SIG-M5 treated with dmso at 0.1 percent for 504 hours (cell line): ENCODE results near the gene DCDC1.
"Not testable (repeated sequence)": the region's sequence is repeated elsewhere in the genome, so short reads cannot be mapped to it uniquely, and the experiment has no call there.

Experiments
- DNase-seq: peaks from one replicate; lab custom pipeline; 2025; ENCODE audit not compliant: unreplicated experiment; lab: John Stamatoyannopoulos, UW

DCDC1 gene

GRCh38 chr11:31326470-31327148 lies 42.9 kb downstream of the DCDC1 start:
- no peak for DNase-seq

- no peak for DNase-seq
These were observed 44.4 kb downstream of the DCDC1 start for GRCh38 chr11:31325160-31325559.

GRCh38 chr11:31323145-31323544 lies 46.4 kb downstream of the DCDC1 start:
- DNase-seq, result no peak

GRCh38 chr11:31321494-31321893 lies 48.0 kb downstream of the DCDC1 start:
- DNase-seq, result not testable (repeated sequence)

- DNase-seq, result no peak
These were observed 65.8 kb downstream of the DCDC1 start for GRCh38 chr11:31303644-31304180.

- no peak for DNase-seq
These were observed 67.7 kb downstream of the DCDC1 start for GRCh38 chr11:31301549-31302510.

- no peak for DNase-seq
These were observed 74.2 kb downstream of the DCDC1 start for GRCh38 chr11:31295308-31295707.

- not testable (repeated sequence) for DNase-seq
These were observed 96.0 kb downstream of the DCDC1 start for GRCh38 chr11:31273527-31273926.

GRCh38 chr11:31267720-31268119 lies 101.8 kb downstream of the DCDC1 start:
- DNase-seq, result no peak

- DNase-seq, result no peak
These were observed 104.7 kb downstream of the DCDC1 start for GRCh38 chr11:31264834-31265233.

- DNase-seq, result no peak
These were observed 106.8 kb downstream of the DCDC1 start for GRCh38 chr11:31262761-31263160.

GRCh38 chr11:31259797-31260196 lies 109.7 kb downstream of the DCDC1 start:
- no peak for DNase-seq

GRCh38 chr11:31254415-31254814 lies 115.1 kb downstream of the DCDC1 start:
- DNase-seq, result peak; percentile 33

GRCh38 chr11:31248768-31249167 lies 120.8 kb downstream of the DCDC1 start:
- no peak for DNase-seq

- no peak for DNase-seq
These were observed 122.2 kb downstream of the DCDC1 start for GRCh38 chr11:31247321-31247720.

- DNase-seq, result no peak
These were observed 122.9 kb downstream of the DCDC1 start for GRCh38 chr11:31246451-31247165.

- no peak for DNase-seq
These were observed 125.8 kb downstream of the DCDC1 start for GRCh38 chr11:31243706-31244105.

- DNase-seq, result peak; percentile 42
These were observed 129.1 kb downstream of the DCDC1 start for GRCh38 chr11:31240340-31240904.

- no peak for DNase-seq
These were observed 131.4 kb downstream of the DCDC1 start for GRCh38 chr11:31237819-31238760.

GRCh38 chr11:31236143-31236542 lies 133.4 kb downstream of the DCDC1 start:
- DNase-seq, result peak; percentile 33
